B cell (primary cell): ENCODE data around the gene NKX1-2. TPM values are rescaled to one million over a fixed set of nuclear protein-coding genes. Genes with fewer than 3 reads are reported as not detected.

Experiments used
- ATAC-seq: fragments of 200-7000 bp; cut with Tn5 transposase; one replicate; pipeline ENCODE4 v1.10.0; 2021; ENCODE audit warnings: low read depth, mild to moderate bottlenecking, moderate number of reproducible peaks, moderate library complexity
- CTCF ChIA-PET: fragments of 350-600 bp; sonication (Branson Sonifier 250); formaldehyde crosslinking; loops from one replicate; lab custom pipeline; 2021; ENCODE audit warnings: antibody characterized with exemption, inconsistent platforms; lab: Charles Lee
- POLR2A ChIA-PET: fragments of 350-600 bp; sonication (Branson Sonifier 250); formaldehyde crosslinking; loops from one replicate; lab custom pipeline; 2021; ENCODE audit warnings: antibody characterized with exemption; lab: Charles Lee
- DNase-seq: peaks from one replicate; pipeline ENCODE4 v3.0.0; 2013
- H2AFZ ChIP-seq: 2 replicates; pipeline ENCODE4 v1.6.1; 2012; ENCODE audit warnings: mild to moderate bottlenecking, low read depth, low read length; ENCODE audit not compliant: insufficient read depth, poor library complexity, severe bottlenecking
- H3K27ac ChIP-seq, 2 donors: 1 replicate in 1 of 2; 2 replicates in 1 of 2; pipeline ENCODE4 v1.5.1; 2012 to 2013; ENCODE audit warnings: low read length in 2 of 2, mild to moderate bottlenecking in 2 of 2, moderate library complexity in 1 of 2
- H3K27me3 ChIP-seq, 4 experiments: fragments of 200-600 bp in 1 of 4; sonication (generic) in 1 of 4; replicated peaks in 1 of 4; 1 replicate in 2 of 4; 2 replicates in 2 of 4; pipeline versions ENCODE4 v1.6.1 to v1.7.0; 2013 to 2016; ENCODE audit warnings: low read length in 3 of 4, mild to moderate bottlenecking in 2 of 4, mixed read lengths in 1 of 4, moderate library complexity in 1 of 4; ENCODE audit not compliant: insufficient read depth in 4 of 4, control insufficient read depth in 3 of 4; ENCODE audit errors: control extremely low read depth in 1 of 4
- H3K36me3 ChIP-seq, 2 experiments: replicated peaks in 1 of 2; 1 replicate in 1 of 2; 2 replicates in 1 of 2; pipeline versions ENCODE4 v1.6.1 to v1.7.1; 2013; ENCODE audit warnings: low read length in 1 of 2; ENCODE audit not compliant: insufficient read depth in 2 of 2, control insufficient read depth in 1 of 2; ENCODE audit errors: control extremely low read depth in 1 of 2, extremely low read depth in 1 of 2
- H3K4me1 ChIP-seq, 2 donors: fragments of 200-600 bp in 1 of 2; sonication (generic) in 1 of 2; 1 replicate in 1 of 2; 2 replicates in 1 of 2; pipeline versions ENCODE4 v1.5.1 to v1.6.1; 2013 to 2017; ENCODE audit warnings: low read length in 2 of 2; ENCODE audit not compliant: control insufficient read depth in 2 of 2, insufficient read depth in 2 of 2
- H3K4me2 ChIP-seq: replicated peaks from 2 replicates; pipeline ENCODE3; 2012; ENCODE audit warnings: mild to moderate bottlenecking, low read depth, low read length; ENCODE audit not compliant: poor library complexity, severe bottlenecking
- H3K4me3 ChIP-seq, 5 experiments: fragments of 200-600 bp in 1 of 5; sonication (generic) in 1 of 5; 1 replicate in 3 of 5; 2 replicates in 2 of 5; pipeline versions ENCODE4 v1.5.1 to v1.7.0; 2011 to 2016; ENCODE audit warnings: low read length in 4 of 5, mild to moderate bottlenecking in 4 of 5, low read depth in 2 of 5, control low read depth in 1 of 5, moderate library complexity in 1 of 5; ENCODE audit not compliant: insufficient read depth in 1 of 5; ENCODE audit errors: control extremely low read depth in 1 of 5, extremely low read depth in 1 of 5
- H3K79me2 ChIP-seq: fragments of 200-600 bp; sonication (generic); one replicate; pipeline ENCODE4 v1.6.0; 2016; ENCODE audit warnings: low read length; ENCODE audit not compliant: control insufficient read depth, insufficient read depth
- H3K9ac ChIP-seq: fragments of 200-600 bp; sonication (generic); 2 replicates; pipeline ENCODE4 v1.6.1; 2017; ENCODE audit warnings: mild to moderate bottlenecking, low read length, moderate library complexity
- H3K9me3 ChIP-seq, 3 donors: one replicate each; pipeline versions ENCODE4 v1.6.1 to v1.7.1; 2013; ENCODE audit warnings: low read length in 2 of 3; ENCODE audit not compliant: control insufficient read depth in 2 of 3, insufficient read depth in 1 of 3; ENCODE audit errors: control extremely low read depth in 1 of 3
- H4K20me1 ChIP-seq: 2 replicates; pipeline ENCODE4 v1.6.0; 2012; ENCODE audit warnings: mild to moderate bottlenecking, low read length; ENCODE audit not compliant: insufficient read depth, control insufficient read depth, poor library complexity, severe bottlenecking
- H3K27ac Mint-ChIP-seq: one replicate; pipeline ENCODE4 v1.8.0; 2021; ENCODE audit warnings: mixed read lengths
- H3K27me3 Mint-ChIP-seq: one replicate; pipeline ENCODE4 v1.8.0; 2021; ENCODE audit warnings: mixed read lengths
- H3K4me1 Mint-ChIP-seq: one replicate; pipeline ENCODE4 v1.8.0; 2021; ENCODE audit warnings: mixed read lengths
- H3K4me3 Mint-ChIP-seq: one replicate; pipeline ENCODE4 v1.8.0; 2021; ENCODE audit warnings: mixed read lengths
- H3K9me3 Mint-ChIP-seq: one replicate; pipeline ENCODE4 v1.8.0; 2022; ENCODE audit warnings: mixed read lengths; ENCODE audit not compliant: insufficient read depth
- EZH2 ChIP-seq: IDR thresholded peaks from 2 replicates; pipeline ENCODE4 v1.6.1; 2012; ENCODE audit warnings: borderline replicate concordance, low read depth, mild to moderate bottlenecking, moderate library complexity, low read length; ENCODE audit not compliant: insufficient read depth, poor library complexity, severe bottlenecking
- WGBS: methylation state at CpG from one replicate; pipeline ENCODE4 v1.1.5; 2013; ENCODE audit warnings: missing lambda C conversion rate; ENCODE audit not compliant: insufficient coverage; 5-methylcytosine and 5-hydroxymethylcytosine counted together
- intact Hi-C: fragments of 100-400 bp; cut with micrococcal nuclease; formaldehyde crosslinking; loops from one replicate; pipeline ENCODE4 v1.10.0; 2022
- polyA plus RNA-seq: library from polyadenylated mRNA; depleted of rRNA; stranded (reverse); fragments of >200 nt; gene quantifications from 2 replicates; pipeline ENCODE4 v1.2.3, GENCODE V29; 2012
- total RNA-seq, 2 donors: library from RNA; stranded (reverse); fragments of 120-200 nt in 1 of 2; gene quantifications; 1 replicate in 1 of 2; 2 replicates in 1 of 2; pipeline versions ENCODE4 v1.2.3 to v1.2.4, GENCODE V29; 2013 to 2022
- TF ChIP-seq, protein P1 (sequence below): fragments of 200-600 bp; IDR thresholded peaks from one replicate; pipeline ENCODE4 v1.8.0; 2022; ENCODE audit warnings: antibody characterized with exemption, mild to moderate bottlenecking

Gene NKX1-2
- total and polyA plus RNA-seq, 2 donors (not counting 1 experiment from before 2014, with no cell fraction given), result not detected

DNA sequence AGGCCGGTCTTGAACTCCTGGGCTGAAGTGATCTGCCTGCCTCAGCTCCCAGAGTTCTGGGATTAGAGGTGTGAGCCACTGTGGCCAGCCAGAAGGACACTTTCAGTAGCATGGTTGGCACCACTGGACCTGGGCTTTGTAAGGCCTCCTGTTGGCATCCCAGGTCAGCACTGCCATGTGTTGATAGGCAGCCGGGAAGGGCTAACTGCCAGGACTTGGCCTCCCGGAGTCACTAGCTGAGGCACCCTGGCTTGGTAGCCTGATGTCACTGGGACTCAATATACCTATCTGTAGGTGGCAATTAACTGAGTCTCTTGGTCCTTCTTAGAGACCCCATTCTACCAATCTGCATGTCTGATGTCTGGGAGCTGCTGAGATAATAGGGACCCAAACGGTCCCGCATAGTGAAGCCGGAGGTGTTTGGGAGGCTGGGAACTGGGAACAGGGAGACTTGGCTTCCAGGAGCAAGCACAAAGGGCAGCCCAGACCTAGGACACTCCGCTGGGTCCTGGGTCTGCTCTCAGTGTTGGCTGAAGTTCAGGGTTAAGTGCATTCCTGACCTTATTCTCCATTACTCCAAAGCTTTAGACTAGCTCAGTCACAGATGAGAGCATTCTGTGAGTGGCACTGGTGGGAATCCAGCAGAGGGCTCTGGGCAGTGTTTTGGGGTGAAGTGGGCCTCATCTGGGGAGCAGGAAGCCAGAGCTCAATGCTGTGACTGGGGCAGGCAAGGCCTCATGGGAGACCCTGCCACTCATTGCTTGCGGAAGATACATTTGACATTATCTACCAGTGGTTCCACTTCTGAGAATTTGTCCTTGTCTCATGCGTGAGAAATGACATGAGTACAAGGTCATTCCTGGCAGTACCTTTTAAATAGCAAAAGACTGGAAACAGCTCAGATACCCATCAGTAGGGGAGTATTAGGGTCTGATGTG is 14.5 kb upstream of the NKX1-2 start:
- intact Hi-C loops, result loop anchor here (5.0 to 10.0 kb wide), 4 partner anchors 151 to 1309 kb away; partner anchors contain the start of genes ABRAXAS2 and BUB3
- Histone ChIP-seq H3K4me1 (peaks cover 23 to 35% of the 10 kb centered on the region in 2 donors), H3K36me3 (no peaks in the 10 kb centered on the region), H3K79me2 (peaks cover 55% of the 10 kb centered on the region), H3K27me3 (no peaks in the 10 kb centered on the region), H3K9ac (no peak overlapping the region), H3K4me2 (peak overlapping the region; percentile 66), H4K20me1 (peaks cover 6% of the 10 kb centered on the region), H3K27ac (peak overlapping the region; percentile 67 to 69), H3K4me3 (no peak overlapping the region), H2AFZ (peak overlapping the region; percentile 72), H3K9me3 (no peaks in the 10 kb centered on the region)
- H3K4me1 Mint-ChIP-seq, result peaks cover 36% of the 10 kb centered on the region
- H3K9me3 Mint-ChIP-seq, result no peaks in the 10 kb centered on the region
- H3K27me3 Mint-ChIP-seq, result no peaks in the 10 kb centered on the region
- DNase-seq (no peak), ATAC-seq (no peak)
- H3K27ac Mint-ChIP-seq, result peak overlapping the region; percentile 92
- POLR2A ChIA-PET, result interaction anchor here (0.7 kb wide), 1 partner anchor 16 kb away, joined by 8 read pairs; no protein-coding TSS in a partner anchor
- CTCF ChIA-PET, result interaction anchor here (0.6 to 1.5 kb wide), 3 partner anchors 13 to 277 kb away, joined by 3 to 4 read pairs (median 3); no protein-coding TSS in a partner anchor
- H3K4me3 Mint-ChIP-seq, result peak overlapping the region; percentile 64
- no peak for TF ChIP-seq EZH2
- TF ChIP-seq, protein P1, sequence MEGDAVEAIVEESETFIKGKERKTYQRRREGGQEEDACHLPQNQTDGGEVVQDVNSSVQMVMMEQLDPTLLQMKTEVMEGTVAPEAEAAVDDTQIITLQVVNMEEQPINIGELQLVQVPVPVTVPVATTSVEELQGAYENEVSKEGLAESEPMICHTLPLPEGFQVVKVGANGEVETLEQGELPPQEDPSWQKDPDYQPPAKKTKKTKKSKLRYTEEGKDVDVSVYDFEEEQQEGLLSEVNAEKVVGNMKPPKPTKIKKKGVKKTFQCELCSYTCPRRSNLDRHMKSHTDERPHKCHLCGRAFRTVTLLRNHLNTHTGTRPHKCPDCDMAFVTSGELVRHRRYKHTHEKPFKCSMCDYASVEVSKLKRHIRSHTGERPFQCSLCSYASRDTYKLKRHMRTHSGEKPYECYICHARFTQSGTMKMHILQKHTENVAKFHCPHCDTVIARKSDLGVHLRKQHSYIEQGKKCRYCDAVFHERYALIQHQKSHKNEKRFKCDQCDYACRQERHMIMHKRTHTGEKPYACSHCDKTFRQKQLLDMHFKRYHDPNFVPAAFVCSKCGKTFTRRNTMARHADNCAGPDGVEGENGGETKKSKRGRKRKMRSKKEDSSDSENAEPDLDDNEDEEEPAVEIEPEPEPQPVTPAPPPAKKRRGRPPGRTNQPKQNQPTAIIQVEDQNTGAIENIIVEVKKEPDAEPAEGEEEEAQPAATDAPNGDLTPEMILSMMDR, result no peak
- 85% methylated on average over 8 of the region's 9 CpGs for WGBS

DNA sequence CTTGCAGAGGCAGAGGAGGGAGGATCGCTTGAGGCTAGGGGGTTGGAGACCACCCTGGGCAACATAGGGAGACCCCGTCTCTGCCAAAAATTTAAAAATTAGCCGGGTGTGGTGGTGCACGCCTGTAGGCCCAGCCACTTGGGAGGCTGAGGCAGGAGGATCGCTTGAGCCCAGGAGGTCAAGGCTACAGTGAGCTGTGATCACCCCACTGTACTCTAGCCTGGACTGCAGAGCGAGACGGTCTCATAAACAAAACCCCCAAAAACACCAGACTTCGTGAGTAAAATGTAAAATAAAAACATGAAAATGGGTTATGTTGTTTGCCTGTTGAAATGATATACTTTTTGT is 12.5 kb upstream of the NKX1-2 start:
- Histone ChIP-seq H3K4me1 (peaks cover 23 to 35% of the 10 kb centered on the region in 2 donors), H3K27ac (peak overlapping the region in 1 of 2 donors; percentile 70), H3K36me3 (no peaks in the 10 kb centered on the region), H3K27me3 (no peaks in the 10 kb centered on the region), H3K79me2 (peaks cover 41% of the 10 kb centered on the region), H3K4me3 (peak overlapping the region in 4 of 5 experiments; percentile 43 to 71 (median 65)), H3K9ac (peak overlapping the region; percentile 74), H3K9me3 (no peaks in the 10 kb centered on the region), H3K4me2 (peak overlapping the region; percentile 95), H4K20me1 (no peaks in the 10 kb centered on the region), H2AFZ (peak overlapping the region; percentile 96)
- WGBS, result 69% methylated on average over 4 of the region's 8 CpGs
- POLR2A ChIA-PET, result no interaction called here
- Mint-ChIP-seq H3K4me1 (peaks cover 32% of the 10 kb centered on the region), H3K27ac (peak overlapping the region; percentile 93), H3K4me3 (peak overlapping the region; percentile 97), H3K9me3 (no peaks in the 10 kb centered on the region), H3K27me3 (peaks cover 7% of the 10 kb centered on the region)
- intact Hi-C loops, result loop anchor here (1.0 to 10.0 kb wide), 6 partner anchors 43 to 1308 kb away; partner anchors contain the start of genes ABRAXAS2 and BUB3
- CTCF ChIA-PET, result interaction anchor here (0.6 to 1.7 kb wide), 4 partner anchors 19 to 283 kb away, joined by 3 to 5 read pairs (median 4); partner anchors contain the start of gene OAT
- DNase-seq, result no peak
- TF ChIP-seq EZH2, result no peak
- TF ChIP-seq, protein P1, result no peak
- ATAC-seq, result no peak
